GM21360 (cell line): Measurements from ENCODE around the gene ASB3.
"Not testable (repeated sequence)": the region's sequence is repeated elsewhere in the genome, so short reads cannot be mapped to it uniquely, and the experiment has no call there.

Source experiments
- ATAC-seq: cut with Tn5 transposase; IDR thresholded peaks from one replicate; pipeline ENCODE4 v1.9.1; 2021; ENCODE audit warnings: mild to moderate bottlenecking, moderate library complexity; ENCODE audit not compliant: unreplicated experiment

ASB3 gene

DNA sequence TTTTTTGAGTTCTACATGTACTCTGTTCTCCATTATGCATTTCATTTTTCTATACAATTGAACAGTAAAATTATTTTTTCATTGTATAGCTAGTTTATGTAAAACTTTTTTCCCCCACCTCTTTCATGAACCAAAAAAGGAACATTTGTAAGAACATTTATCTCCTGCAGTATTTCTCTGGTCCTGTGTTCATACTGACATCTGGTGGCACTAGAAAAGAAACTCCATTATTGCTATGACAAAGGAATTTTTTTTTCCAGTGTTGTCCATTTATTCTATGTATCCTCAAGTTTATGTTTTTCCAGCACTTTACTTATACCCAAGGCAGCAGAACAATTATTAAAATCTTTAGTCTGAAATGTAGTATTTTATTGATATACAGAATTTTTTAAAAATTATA, 46.6 kb downstream of the ASB3 start:
- no peak for ATAC-seq

GRCh38 chr2:53739032-53739431, 47.7 kb downstream of the ASB3 start:
- ATAC-seq = no peak

DNA sequence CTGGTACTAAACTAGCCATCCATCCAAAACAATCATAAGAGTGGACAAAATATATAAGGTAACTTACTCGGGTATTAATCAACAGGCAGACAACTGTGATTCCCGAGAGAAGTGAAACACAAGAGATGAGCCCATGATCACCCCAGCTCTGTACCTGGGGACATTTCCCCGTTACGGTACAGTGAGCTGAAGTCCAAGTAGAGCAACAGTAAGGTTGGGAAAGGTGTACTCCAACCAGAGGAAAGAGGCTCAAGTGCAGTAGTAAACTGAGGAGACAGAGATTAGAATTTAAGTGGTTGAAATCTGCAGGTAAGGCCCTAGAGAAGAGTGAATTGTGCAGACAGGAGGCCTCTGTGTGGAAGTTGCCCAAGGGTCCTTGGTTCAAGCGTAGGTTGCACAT, 49.7 kb downstream of the ASB3 start:
- ATAC-seq = no peak

DNA sequence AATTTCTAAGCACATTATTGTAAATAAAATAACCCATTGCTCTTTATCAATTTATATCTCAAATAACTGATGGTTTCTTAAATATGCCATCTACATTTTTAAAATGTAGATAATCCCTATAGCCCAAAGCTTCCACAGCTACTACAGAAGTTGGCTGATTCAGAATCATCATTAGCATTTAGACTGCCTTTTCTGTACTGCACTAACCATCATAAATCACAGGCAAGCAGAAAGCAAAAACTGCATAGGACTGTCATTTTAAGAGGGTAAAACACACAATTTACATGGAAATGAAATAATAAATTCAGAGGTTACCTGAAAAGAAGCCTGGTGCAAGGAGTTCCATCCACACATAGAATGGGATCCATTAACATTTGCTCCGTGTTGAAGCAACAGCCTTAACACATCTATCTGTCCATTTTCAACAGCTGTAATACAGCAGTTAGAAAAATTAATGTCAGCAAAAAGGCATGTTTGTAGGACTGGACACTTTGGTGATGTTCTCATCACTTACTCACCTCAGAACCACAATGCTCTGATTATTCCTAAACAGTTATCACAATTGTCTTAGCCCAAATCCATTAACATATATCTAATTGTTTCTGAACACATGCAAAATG, 57.5 kb downstream of the ASB3 start:
- ATAC-seq = no peak

DNA sequence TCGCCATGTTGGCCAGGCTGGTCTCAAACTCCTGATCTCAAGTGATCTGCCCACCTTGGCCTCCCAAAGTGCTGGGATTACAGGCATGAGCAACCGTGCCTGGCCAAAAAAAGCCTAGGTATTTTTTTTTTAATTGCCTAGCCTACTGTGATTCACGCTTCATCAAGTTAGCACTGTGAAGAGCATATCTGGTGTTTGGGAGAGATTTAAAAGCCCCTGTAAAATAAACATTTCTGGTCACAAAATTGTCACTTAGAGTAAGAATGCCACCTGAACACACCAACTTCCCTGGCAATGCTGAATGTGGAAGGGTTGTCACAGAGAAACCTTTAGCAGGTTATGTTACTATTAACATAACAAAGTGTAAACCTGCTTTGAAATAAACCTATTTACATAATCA, 58.8 kb downstream of the ASB3 start:
- no peak for ATAC-seq

DNA sequence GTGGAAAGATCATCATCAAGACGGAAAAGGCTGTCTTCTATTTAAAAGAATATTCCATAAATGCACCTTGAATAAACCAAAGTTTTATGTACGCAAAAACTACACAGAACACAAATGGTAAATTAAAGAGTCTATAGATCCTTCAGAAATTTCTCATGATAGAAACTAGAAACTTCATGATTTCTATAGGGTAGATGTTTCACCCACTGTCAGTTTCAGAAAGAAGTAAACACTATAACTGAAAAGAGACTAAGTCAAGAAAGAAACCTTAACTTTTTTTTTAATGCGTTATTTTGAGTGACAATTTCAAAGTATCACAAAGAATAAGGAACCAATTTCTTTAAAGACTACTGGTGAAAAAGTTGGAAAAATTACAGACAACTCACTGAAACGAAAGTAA, 61.1 kb downstream of the ASB3 start:
- no peak for ATAC-seq

GRCh38 chr2:53724536-53724935, 62.2 kb downstream of the ASB3 start:
- ATAC-seq = no peak

GRCh38 chr2:53720944-53721343, 65.8 kb downstream of the ASB3 start:
- not testable (repeated sequence) for ATAC-seq

- no peak for ATAC-seq
Observed at GRCh38 chr2:53715568-53715967, 71.2 kb downstream of the ASB3 start.

DNA sequence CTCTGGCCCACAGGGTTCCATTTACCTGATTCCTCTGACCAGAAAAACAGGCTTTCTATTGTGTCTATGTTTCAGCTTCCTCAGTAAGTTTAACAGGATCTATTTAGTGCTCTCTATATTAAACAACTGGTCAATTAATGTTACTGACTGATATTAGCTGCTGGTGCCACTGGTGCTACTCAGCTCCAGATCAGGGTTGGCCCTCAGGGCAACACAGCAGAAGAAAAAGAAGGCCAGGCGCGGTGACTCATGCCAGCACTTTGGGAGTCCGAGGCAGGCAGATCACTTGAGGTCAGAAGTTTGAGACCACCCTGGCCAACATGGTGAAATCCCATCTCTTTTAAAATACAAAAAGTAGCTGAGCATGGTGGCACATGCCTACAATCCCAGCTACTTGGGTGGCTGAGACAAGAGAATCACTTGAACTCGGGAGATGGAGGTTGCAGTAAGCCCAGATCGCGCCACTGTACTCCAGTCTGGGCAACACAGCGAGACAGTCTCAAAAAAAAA, 75.4 kb downstream of the ASB3 start:
- no peak for ATAC-seq

GRCh38 chr2:53708988-53709387, 77.8 kb downstream of the ASB3 start:
- no peak for ATAC-seq

DNA sequence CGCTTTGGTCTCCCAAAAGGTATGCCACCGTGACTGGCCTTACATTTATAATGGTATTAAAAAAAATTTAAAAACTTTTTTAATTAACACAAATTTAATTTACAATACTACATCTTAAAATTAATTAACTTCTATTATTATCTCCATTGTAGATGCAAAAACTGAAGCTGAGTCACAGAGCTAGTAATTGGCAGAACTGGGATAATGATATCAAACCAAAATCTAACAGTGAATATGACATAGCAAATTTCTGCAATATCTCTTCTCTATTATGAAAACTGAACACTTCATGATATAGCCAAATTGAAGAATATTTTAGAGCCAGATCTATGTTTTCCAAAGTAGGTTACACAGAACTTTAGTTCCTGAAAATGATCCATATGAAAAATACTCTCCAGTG, 85.5 kb downstream of the ASB3 start:
- ATAC-seq = no peak

DNA sequence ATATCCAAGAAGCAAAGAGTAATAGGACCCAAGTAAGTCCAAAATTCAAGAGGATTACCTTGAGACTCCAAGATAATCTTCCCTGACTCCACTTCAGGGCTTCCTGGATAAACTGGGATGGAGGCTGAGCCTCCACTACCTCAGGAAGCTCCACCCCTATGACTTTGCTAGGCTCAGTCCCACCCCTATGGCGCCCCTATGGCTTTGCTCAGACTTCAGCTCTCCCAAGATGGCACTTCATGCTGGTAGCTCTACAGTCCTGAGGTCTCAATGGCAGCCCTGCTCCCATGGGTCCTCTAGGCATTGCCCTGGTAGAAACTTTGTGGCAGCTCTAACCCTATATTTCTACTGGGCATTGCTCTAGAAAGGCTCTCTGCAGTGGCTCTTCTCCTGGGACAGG, 89.1 kb downstream of the ASB3 start:
- no peak for ATAC-seq

GRCh38 chr2:53697092-53697491, 89.7 kb downstream of the ASB3 start:
- no peak for ATAC-seq

DNA sequence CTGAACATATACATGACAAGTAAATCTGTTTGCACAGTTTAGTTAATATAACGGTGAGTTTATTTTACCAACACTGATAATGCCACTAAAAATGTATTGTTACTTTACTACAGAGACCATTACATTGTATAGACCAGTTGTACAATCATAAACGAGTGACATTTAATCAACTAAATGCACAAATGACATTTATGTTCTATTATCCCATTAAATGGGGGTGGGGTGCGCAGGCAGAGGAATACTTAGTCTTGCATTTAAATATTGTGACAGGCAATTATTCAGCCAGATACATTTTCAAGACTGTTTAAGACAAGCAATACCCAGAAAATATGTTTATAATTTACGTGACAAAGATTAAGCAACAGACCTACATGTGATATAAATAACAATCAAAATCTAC, 91.2 kb downstream of the ASB3 start:
- no peak for ATAC-seq

- ATAC-seq = no peak
Observed at GRCh38 chr2:53694096-53694771, 92.5 kb downstream of the ASB3 start.

DNA sequence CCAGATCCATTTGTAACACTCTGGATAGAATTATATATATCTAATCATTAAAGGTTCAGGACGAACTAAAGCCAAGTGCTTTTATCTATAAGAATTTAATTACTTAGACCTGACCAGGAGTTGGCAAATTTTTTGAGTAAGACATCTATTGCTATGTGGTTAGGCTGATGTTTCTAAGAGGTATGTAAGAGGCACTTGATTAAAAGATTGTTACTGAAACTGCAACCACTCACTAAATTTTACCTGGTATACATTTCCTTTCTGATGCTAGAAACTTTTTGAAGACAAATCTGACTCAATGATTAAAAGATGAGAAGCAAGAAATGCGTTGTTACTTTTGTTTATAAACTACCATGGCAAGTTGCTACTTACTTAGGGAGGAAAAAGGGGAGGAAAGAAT, 95.9 kb downstream of the ASB3 start:
- no peak for ATAC-seq

GRCh38 chr2:53672881-53673522, 113.8 kb downstream of the ASB3 start:
- no peak for ATAC-seq

DNA sequence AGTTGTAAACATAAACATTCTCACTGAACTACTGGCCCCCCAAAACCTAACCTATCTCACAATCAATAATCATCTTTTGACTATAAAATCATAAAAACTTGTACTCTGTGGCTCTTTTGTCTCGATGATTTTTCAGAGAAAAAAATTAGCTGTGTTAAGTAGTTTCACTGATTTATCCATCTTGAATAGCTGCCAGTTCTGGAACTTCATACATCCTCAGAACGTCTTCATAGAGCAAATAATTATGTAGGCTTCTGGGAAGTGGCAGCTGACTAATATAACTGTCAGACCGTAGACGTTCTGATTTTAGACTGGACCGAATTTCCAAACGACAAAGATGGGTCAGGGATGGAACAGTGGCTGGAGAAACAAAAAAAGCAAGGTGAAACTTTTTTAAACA, 116.4 kb downstream of the ASB3 start:
- no peak for ATAC-seq

- ATAC-seq = no peak
Observed at GRCh38 chr2:53668624-53669026, 118.1 kb downstream of the ASB3 start.

DNA sequence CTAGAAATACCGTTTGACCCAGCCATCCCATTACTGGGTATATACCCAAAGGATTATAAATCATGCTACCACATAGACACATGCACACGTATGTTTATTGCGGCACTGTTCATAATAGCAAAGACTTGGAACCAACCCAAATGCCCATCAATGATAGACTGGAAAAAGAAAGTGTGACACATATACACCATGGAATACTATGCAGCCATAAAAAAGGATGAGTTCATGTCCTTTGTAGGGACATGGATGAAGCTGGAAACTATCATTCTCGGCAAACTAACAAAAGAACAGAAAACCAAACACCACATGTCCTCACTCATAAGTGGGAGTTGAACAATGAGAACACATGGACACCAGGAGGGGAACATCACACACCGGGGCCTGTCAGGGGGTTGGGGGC, 119.6 kb downstream of the ASB3 start:
- ATAC-seq = not testable (repeated sequence)

DNA sequence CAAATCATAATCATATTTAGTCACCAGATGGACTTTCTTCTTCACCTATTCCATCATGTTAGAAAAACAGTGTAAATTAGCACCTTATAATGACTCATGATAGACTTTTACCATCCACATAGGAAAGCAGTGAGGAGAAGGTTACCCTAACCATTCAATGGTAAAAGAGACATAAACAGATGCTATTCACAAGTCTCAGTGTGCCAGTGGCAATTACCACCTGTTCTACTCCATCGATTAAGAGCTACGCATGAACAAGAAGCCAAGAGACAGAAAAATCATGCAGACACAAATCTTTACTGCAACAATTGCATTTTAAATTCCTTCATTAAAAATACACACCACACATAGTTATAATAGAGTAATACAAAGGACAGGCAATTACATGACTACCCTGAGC, 125.9 kb downstream of the ASB3 start:
- ATAC-seq = no peak
